ENCODE measurements around the gene TMEM45A. TPM values are rescaled to one million over a fixed set of nuclear protein-coding genes. Genes with fewer than 3 reads are reported as not detected.
A peak's percentile ranks its signal among the peaks of the same experiment; 100 is the strongest.

TMEM45A gene
- total RNA-seq, 1 experiment from 2014 or later: 0.73 TPM

- no TSS peak for BruUV-seq (replicated peaks)
- intact Hi-C loops (cut with micrococcal nuclease; ENCODE audit: unreplicated experiment): no loop called here
- H3K27ac Mint-ChIP-seq (ENCODE audit: unreplicated experiment): no peak overlapping the region
- H3K4me1 Mint-ChIP-seq (ENCODE audit: low read depth, unreplicated experiment): no peaks in the 10 kb centered on the region
- CTCF ChIA-PET: no interaction called here
- H3K36me3 Mint-ChIP-seq (ENCODE audit: insufficient read depth, unreplicated experiment): no peaks in the 10 kb centered on the region
- TF ChIP-seq, protein P1, sequence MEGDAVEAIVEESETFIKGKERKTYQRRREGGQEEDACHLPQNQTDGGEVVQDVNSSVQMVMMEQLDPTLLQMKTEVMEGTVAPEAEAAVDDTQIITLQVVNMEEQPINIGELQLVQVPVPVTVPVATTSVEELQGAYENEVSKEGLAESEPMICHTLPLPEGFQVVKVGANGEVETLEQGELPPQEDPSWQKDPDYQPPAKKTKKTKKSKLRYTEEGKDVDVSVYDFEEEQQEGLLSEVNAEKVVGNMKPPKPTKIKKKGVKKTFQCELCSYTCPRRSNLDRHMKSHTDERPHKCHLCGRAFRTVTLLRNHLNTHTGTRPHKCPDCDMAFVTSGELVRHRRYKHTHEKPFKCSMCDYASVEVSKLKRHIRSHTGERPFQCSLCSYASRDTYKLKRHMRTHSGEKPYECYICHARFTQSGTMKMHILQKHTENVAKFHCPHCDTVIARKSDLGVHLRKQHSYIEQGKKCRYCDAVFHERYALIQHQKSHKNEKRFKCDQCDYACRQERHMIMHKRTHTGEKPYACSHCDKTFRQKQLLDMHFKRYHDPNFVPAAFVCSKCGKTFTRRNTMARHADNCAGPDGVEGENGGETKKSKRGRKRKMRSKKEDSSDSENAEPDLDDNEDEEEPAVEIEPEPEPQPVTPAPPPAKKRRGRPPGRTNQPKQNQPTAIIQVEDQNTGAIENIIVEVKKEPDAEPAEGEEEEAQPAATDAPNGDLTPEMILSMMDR (IDR thresholded peaks at IDR 0.05; ENCODE audit: unreplicated experiment): no peak
- no peak overlapping the region for H3K4me3 Mint-ChIP-seq (ENCODE audit: low read depth, unreplicated experiment)
- H3K9me3 Mint-ChIP-seq (ENCODE audit: low read depth, unreplicated experiment): no peaks in the 10 kb centered on the region
- DNase-seq: no peak
- no peaks in the 10 kb centered on the region for H3K27me3 Mint-ChIP-seq (ENCODE audit: unreplicated experiment)
Observed at GRCh38 chr3:100546020-100546744, 53.8 kb downstream of the TMEM45A start.

GRCh38 chr3:100548053-100548452 is 55.6 kb downstream of the TMEM45A start:
- CTCF ChIA-PET: interaction anchor here (0.7 kb wide), 1 partner anchor 42 kb away, joined by 3 read pairs; no protein-coding TSS in a partner anchor
- DNase-seq: no peak

GRCh38 chr3:100553618-100554372 is 61.4 kb downstream of the TMEM45A start:
- Mint-ChIP-seq H3K4me1 (ENCODE audit: low read depth, unreplicated experiment) (peaks cover 8% of the 10 kb centered on the region), H3K27ac (ENCODE audit: unreplicated experiment) (no peak overlapping the region), H3K4me3 (ENCODE audit: low read depth, unreplicated experiment) (no peak overlapping the region), H3K27me3 (ENCODE audit: unreplicated experiment) (no peaks in the 10 kb centered on the region), H3K36me3 (ENCODE audit: insufficient read depth, unreplicated experiment) (no peaks in the 10 kb centered on the region), H3K9me3 (ENCODE audit: low read depth, unreplicated experiment) (no peaks in the 10 kb centered on the region)
- intact Hi-C loops (cut with micrococcal nuclease; ENCODE audit: unreplicated experiment): no loop called here
- TF ChIP-seq, protein P1 (IDR thresholded peaks at IDR 0.05; ENCODE audit: unreplicated experiment): no peak
- no TSS peak for BruUV-seq (replicated peaks)
- CTCF ChIA-PET: no interaction called here
- no peak for DNase-seq

More at GRCh38 chr3:100548053-100548452, 55.6 kb downstream of the TMEM45A start:
- H3K36me3 Mint-ChIP-seq (ENCODE audit: insufficient read depth, unreplicated experiment): no peaks in the 10 kb centered on the region
- H3K9me3 Mint-ChIP-seq (ENCODE audit: low read depth, unreplicated experiment): no peaks in the 10 kb centered on the region
- intact Hi-C loops (cut with micrococcal nuclease; ENCODE audit: unreplicated experiment): no loop called here
- no peak overlapping the region for H3K4me3 Mint-ChIP-seq (ENCODE audit: low read depth, unreplicated experiment)
- H3K4me1 Mint-ChIP-seq (ENCODE audit: low read depth, unreplicated experiment): no peaks in the 10 kb centered on the region
- TF ChIP-seq, protein P1 (IDR thresholded peaks at IDR 0.05; ENCODE audit: unreplicated experiment): no peak
- BruUV-seq (replicated peaks): no TSS peak
- no peak overlapping the region for H3K27ac Mint-ChIP-seq (ENCODE audit: unreplicated experiment)
- no peaks in the 10 kb centered on the region for H3K27me3 Mint-ChIP-seq (ENCODE audit: unreplicated experiment)

- H3K4me3 Mint-ChIP-seq (ENCODE audit: low read depth, unreplicated experiment): no peak overlapping the region
- peak; percentile 6 for DNase-seq
- CTCF ChIA-PET: no interaction called here
- H3K9me3 Mint-ChIP-seq (ENCODE audit: low read depth, unreplicated experiment): no peaks in the 10 kb centered on the region
- no peak overlapping the region for H3K27ac Mint-ChIP-seq (ENCODE audit: unreplicated experiment)
- peaks cover 8% of the 10 kb centered on the region for H3K4me1 Mint-ChIP-seq (ENCODE audit: low read depth, unreplicated experiment)
- intact Hi-C loops (cut with micrococcal nuclease; ENCODE audit: unreplicated experiment): no loop called here
- BruUV-seq (replicated peaks): no TSS peak
- no peaks in the 10 kb centered on the region for H3K36me3 Mint-ChIP-seq (ENCODE audit: insufficient read depth, unreplicated experiment)
- TF ChIP-seq, protein P1 (IDR thresholded peaks at IDR 0.05; ENCODE audit: unreplicated experiment): no peak
- H3K27me3 Mint-ChIP-seq (ENCODE audit: unreplicated experiment): no peaks in the 10 kb centered on the region
Observed at GRCh38 chr3:100554373-100554676, 61.9 kb downstream of the TMEM45A start.

Measured in Calu3 (cell line).